HEK293T (cell line): ENCODE data around the gene CNGA3.

Experiments
- CTCF ChIA-PET: fragments of 350-600 bp; formaldehyde crosslinking; extraction: SDS; loops from one replicate; lab custom pipeline; 2021; ENCODE audit warnings: antibody characterized with exemption, inconsistent platforms; lab: Yijun Ruan, JAX
- POLR2A ChIA-PET: fragments of 350-600 bp; formaldehyde crosslinking; extraction: SDS; loops from one replicate; lab custom pipeline; 2020; ENCODE audit warnings: antibody characterized with exemption, inconsistent platforms; lab: Yijun Ruan, JAX
- DNase-seq: peaks from one replicate; pipeline ENCODE4 v3.0.0; 2012; ENCODE audit warnings: mixed read lengths; ENCODE audit errors: extremely low spot score
- ARNT ChIP-seq: fragments of 450-650 bp; IDR thresholded peaks from 2 replicates; pipeline ENCODE4 v1.6.1; 2017; ENCODE audit warnings: mild to moderate bottlenecking
- BHLHE40 ChIP-seq: fragments of 450-650 bp; IDR thresholded peaks from 2 replicates; pipeline ENCODE4 v1.6.1; 2016; ENCODE audit warnings: mild to moderate bottlenecking, moderate library complexity, borderline replicate concordance
- CTBP1 ChIP-seq: fragments of 450-650 bp; IDR thresholded peaks from 2 replicates; pipeline ENCODE4 v1.6.1; 2016; ENCODE audit warnings: borderline replicate concordance
- ELF4 ChIP-seq: fragments of 450-650 bp; IDR thresholded peaks from 2 replicates; pipeline ENCODE4 v1.6.1; 2017; ENCODE audit warnings: antibody characterized with exemption
- FOXA1 ChIP-seq: fragments of 450-650 bp; IDR thresholded peaks from 2 replicates; pipeline ENCODE4 v1.6.1; 2016; ENCODE audit warnings: mild to moderate bottlenecking
- FOXK2 ChIP-seq: fragments of 450-650 bp; IDR thresholded peaks from 2 replicates; pipeline ENCODE4 v1.6.1; 2016; ENCODE audit warnings: mild to moderate bottlenecking
- FOXM1 ChIP-seq: fragments of 450-650 bp; IDR thresholded peaks from 2 replicates; pipeline ENCODE4 v1.6.1; 2017; ENCODE audit warnings: mild to moderate bottlenecking, borderline replicate concordance
- HDGF ChIP-seq: fragments of 450-650 bp; IDR thresholded peaks from 2 replicates; pipeline ENCODE4 v1.6.1; 2017; ENCODE audit warnings: antibody characterized with exemption, borderline replicate concordance
- L3MBTL2 ChIP-seq: fragments of 450-650 bp; conservative IDR thresholded peaks from 2 replicates; pipeline ENCODE4 v1.6.1; 2016; ENCODE audit warnings: mild to moderate bottlenecking
- LEF1 ChIP-seq: fragments of 450-650 bp; IDR thresholded peaks from 2 replicates; pipeline ENCODE4 v1.6.1; 2017; ENCODE audit warnings: mild to moderate bottlenecking, borderline replicate concordance
- NFRKB ChIP-seq: fragments of 450-650 bp; IDR thresholded peaks from 2 replicates; pipeline ENCODE4 v1.6.1; 2016; ENCODE audit warnings: mild to moderate bottlenecking, moderate library complexity
- SP1 ChIP-seq: fragments of 450-650 bp; IDR thresholded peaks from 2 replicates; pipeline ENCODE4 v1.6.1; 2017
- SUZ12 ChIP-seq: fragments of 450-650 bp; IDR thresholded peaks from 2 replicates; pipeline ENCODE4 v1.6.1; 2016; ENCODE audit warnings: mild to moderate bottlenecking
- TARDBP ChIP-seq: fragments of 450-650 bp; IDR thresholded peaks from 2 replicates; pipeline ENCODE4 v1.6.1; 2016
- ZNF384 ChIP-seq: fragments of 450-650 bp; IDR thresholded peaks from 2 replicates; pipeline ENCODE4 v1.6.1; 2016
- TF ChIP-seq, protein P1 (sequence below): fragments of 450-650 bp; IDR thresholded peaks from 2 replicates; pipeline ENCODE4 v1.6.1; 2016

Gene CNGA3

DNA sequence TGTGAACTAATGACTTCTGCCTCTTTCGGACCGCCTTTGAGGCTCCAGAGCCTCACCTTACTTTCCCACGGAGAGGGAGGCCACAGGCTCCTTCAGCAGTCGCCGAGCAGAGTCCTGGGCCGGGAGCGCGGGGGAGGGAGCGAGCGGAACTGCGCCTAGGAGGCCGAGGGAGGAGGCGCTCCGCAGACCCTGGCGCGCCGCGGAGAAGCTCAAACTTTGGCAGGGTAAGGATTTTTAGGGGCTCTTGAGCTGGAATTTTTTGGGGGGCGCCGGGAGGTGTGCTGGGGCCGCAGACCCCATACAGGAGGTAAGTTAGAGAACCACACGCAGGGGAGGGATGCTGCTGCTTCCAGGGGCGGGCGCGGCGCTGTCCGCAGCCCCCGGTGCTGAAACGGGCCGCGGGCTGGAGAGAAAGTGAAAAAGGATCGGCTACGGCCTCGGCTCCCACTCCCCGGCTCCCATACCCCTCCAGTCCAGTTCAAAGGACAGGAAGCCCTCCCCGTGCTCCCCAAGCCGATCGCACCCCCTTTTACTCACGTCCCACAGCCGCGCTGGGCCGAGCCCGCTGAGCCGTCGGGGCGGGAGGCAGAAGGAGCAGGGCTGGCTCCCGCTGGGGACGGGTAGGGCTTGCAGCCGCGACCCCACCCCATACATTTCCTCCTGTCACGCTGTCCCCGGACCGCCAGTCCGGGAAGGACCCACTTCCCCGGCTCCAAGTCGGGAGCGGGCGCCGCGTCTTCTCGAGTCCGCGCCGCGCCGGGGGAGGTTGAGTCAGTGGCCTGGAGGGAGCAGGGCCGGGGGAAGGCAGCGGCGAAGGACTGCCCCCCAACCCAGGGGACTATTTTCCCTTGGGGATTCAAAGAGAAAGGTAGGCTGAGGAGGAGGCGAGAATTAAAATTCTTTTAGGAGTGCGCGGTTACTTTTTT is at the start of gene CNGA3:
CNGA3 (plus strand) TSS at position 146 of the 926 bp plus-strand sequence. CDS start 23,520 bp downstream, outside the sequence.
- ChIA-PET CTCF (no interaction called here), POLR2A (no interaction called here)
- TF ChIP-seq, protein P1, sequence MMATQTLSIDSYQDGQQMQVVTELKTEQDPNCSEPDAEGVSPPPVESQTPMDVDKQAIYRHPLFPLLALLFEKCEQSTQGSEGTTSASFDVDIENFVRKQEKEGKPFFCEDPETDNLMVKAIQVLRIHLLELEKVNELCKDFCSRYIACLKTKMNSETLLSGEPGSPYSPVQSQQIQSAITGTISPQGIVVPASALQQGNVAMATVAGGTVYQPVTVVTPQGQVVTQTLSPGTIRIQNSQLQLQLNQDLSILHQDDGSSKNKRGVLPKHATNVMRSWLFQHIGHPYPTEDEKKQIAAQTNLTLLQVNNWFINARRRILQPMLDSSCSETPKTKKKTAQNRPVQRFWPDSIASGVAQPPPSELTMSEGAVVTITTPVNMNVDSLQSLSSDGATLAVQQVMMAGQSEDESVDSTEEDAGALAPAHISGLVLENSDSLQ, result no peak
- TF ChIP-seq L3MBTL2 (no peak), ELF4 (no peak), ZNF384 (no peak), LEF1 (no peak), NFRKB (no peak), ARNT (no peak), SP1 (no peak), FOXM1 (no peak), HDGF (no peak)
- peak; percentile 51 for DNase-seq

DNA sequence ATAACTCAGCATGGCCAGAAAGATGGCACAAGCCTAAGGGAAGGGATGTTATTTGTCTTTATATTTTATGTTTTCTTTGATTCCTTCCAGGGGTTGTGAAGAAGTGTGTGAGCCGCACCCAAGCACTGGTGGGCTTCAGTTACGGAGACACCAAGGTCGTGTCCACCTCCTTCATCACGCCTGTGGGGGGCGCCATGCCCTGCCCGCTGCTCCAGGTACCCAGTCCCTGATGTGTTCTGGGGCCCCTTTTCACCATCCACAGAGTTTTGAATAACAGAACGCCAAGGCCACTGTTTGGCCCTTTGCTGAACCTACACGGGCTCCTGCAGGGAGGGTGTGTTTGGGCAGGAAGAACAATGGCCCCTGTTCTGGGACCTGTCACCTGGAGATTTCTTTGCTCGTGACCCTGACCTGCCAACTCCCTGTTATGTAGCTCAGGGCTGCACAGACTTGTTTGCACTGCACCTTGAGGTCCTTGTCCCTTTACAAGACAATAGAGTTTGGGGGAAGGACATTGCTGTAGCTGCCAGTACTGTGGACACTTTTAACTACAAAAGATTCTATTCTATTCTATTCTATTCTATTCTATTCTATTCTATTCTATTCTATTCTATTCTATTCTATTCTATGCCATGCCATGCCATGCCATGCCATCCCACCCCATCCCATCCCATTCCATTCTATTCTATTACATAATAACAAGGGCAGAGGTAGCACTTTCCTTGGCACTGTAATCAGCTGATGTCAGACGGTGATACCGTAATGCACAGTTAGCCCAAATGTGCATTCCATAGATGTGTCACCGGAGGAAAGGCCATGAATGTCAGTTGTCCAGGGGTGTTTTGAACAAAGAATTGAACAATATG is 48.2 kb upstream of the CNGA3 start:
- no peak for TF ChIP-seq NFRKB
- TF ChIP-seq L3MBTL2, result no peak
- TF ChIP-seq, protein P1, result no peak
- no peak for TF ChIP-seq SUZ12
- no peak for TF ChIP-seq ELF4
- no peak for TF ChIP-seq ZNF384
- TF ChIP-seq TARDBP, result no peak
- no peak for TF ChIP-seq FOXK2
- CTCF ChIA-PET, result no interaction called here
- no peak for DNase-seq
- POLR2A ChIA-PET, result no interaction called here

DNA sequence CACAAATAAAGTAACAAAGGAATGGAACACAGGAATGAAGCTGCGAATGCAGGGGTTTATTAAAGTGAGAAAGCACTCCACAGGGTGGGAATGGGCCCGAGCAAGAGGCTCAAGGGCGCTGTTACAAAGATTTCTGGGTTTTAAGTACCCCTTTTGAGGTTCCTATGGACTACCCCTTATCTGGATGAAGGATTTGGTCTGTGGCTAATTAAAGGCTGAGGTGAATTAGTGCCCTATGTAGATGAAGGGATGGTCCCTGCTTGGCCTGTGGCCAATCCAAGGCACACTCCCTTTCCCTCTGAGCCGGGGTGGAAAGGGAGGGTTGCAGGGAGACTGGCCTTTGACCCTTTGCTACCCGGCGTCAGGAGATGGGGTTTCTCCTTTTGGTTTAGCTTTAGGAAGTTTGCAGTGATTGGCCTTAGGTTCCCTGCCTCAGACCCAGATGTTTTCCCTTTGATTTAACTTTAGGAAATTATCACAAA is 47.5 kb upstream of the CNGA3 start:
- ChIA-PET CTCF (no interaction called here), POLR2A (no interaction called here)
- TF ChIP-seq NFRKB (no peak), ARNT (no peak), FOXK2 (no peak), CTBP1 (no peak), FOXA1 (no peak), L3MBTL2 (no peak), LEF1 (no peak), BHLHE40 (no peak), ZNF384 (no peak), SP1 (no peak), ELF4 (no peak), FOXM1 (no peak), SUZ12 (no peak), TARDBP (no peak), HDGF (no peak)
- TF ChIP-seq, protein P1, result no peak
- DNase-seq, result no peak

DNA sequence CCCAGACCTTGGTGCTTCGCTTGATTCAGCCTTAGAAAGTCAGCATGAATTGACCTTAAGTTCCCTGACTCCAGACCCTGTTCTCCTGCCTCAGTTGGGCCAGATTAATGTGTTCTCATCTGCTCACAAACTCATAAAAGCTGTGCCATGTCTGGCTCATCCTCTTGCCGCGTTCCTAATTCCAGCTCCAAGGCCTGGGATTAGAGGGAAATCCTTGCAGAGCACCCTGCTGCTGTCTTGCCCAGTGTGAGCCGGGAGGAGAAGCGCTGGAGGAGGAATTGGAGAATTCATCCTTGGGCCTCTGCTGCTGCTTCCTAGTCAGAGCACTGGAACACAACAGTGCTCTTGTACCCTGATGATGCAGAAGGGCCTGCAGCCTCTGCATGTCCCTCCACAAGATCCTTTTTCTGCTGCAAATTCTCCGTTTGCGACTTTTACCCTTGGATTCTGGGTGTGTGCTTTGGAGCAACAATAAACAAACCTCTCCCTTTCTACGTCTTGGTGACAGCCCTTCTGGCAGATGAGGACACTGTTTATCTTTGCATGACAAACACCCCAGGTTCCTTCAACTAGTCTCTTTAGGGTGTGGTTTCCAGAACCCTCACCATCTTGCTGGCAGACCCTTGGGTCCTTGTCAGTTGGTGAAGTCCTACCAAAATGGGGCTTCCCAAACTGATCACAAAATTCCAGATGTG is 46.9 kb upstream of the CNGA3 start:
- TF ChIP-seq BHLHE40 (no peak), ZNF384 (no peak), FOXK2 (no peak), FOXM1 (no peak), ARNT (no peak), FOXA1 (no peak)
- TF ChIP-seq, protein P1, result no peak
- ChIA-PET POLR2A (no interaction called here), CTCF (no interaction called here)
- no peak for DNase-seq
